Measurements from ENCODE around the gene HCAR2. TPM values are rescaled to one million over a fixed set of nuclear protein-coding genes. Genes with fewer than 3 reads are reported as not detected.
"Not testable (repeated sequence)": the region's sequence is repeated elsewhere in the genome, so short reads cannot be mapped to it uniquely, and the experiment has no call there.

The HCAR2 gene
- total RNA-seq, 1 experiment from 2014 or later = not detected

DNA sequence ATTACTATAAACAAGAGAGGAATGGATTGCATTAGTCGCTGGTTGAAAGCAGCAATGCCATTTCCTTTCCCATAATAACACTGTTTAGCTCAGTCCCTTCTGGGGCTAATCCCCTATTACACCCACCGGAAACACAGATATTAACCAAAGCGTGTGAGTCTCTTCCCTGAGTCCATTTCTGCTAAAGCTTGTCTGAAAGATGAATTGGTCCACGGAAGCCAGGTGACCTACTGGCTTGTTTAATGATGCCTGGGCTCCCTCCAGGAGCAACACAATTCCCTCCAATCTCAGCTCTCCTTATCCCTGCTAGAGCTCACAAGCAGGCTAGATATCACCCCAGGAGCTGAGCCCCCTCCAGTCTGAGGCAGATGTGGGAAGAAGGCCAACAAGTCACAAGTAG, 1.7 kb downstream of the HCAR2 start:
- not testable (repeated sequence) for H3K9ac ChIP-seq (ENCODE audit: extremely low read depth, insufficient read length, low read length); H4K5ac ChIP-seq (ENCODE audit: insufficient read length, low read depth, low read length); H4K91ac ChIP-seq (ENCODE audit: insufficient read length, low read depth, low read length); H2BK20ac ChIP-seq (ENCODE audit: low read depth, low read length, poor library complexity, severe bottlenecking); H3K27me3 Mint-ChIP-seq (ENCODE audit: low read depth); H3K14ac ChIP-seq (ENCODE audit: insufficient read depth, low read length); H2BK15ac ChIP-seq (ENCODE audit: low read depth, low read length); H3K27me3 ChIP-seq (ENCODE audit: insufficient read depth, low read length); H3K4me3 Mint-ChIP-seq; H2BK120ac ChIP-seq (ENCODE audit: low read depth, low read length, poor library complexity, severe bottlenecking); H3K4me2 ChIP-seq (ENCODE audit: insufficient read depth, insufficient read length, low read length); H3K18ac ChIP-seq (ENCODE audit: insufficient read length, low read depth, low read length); H4K8ac ChIP-seq (replicated peaks; ENCODE audit: insufficient read length, low read depth, low read length); H2BK5ac ChIP-seq (ENCODE audit: insufficient read length, low read length); H4K20me1 ChIP-seq (ENCODE audit: control insufficient read depth, insufficient read depth, insufficient read length); H2AK5ac ChIP-seq (ENCODE audit: insufficient read length, low read length); H2AFZ ChIP-seq (ENCODE audit: low read length); H3K9me3 ChIP-seq (ENCODE audit: control insufficient read depth, low read depth, low read length); H3K56ac ChIP-seq (ENCODE audit: insufficient read length, low read depth, low read length); H3K36me3 Mint-ChIP-seq (ENCODE audit: insufficient read depth in 1 of 3, low read depth in 3 of 3); H3K4me1 Mint-ChIP-seq; H3K79me1 ChIP-seq (ENCODE audit: insufficient read depth, low read depth, low read length, poor library complexity, severe bottlenecking); H2BK12ac ChIP-seq (ENCODE audit: insufficient read length, low read depth, low read length); H3K23me2 ChIP-seq (ENCODE audit: insufficient read length, low read depth, low read length, poor library complexity, severe bottlenecking); H3K23ac ChIP-seq (ENCODE audit: insufficient read length, low read depth, low read length); H3K9me3 Mint-ChIP-seq; H3K27ac ChIP-seq (ENCODE audit: insufficient read length, low read depth, low read length); DNase-seq; H3K4ac ChIP-seq (ENCODE audit: low read depth, low read length); H3K79me2 ChIP-seq (ENCODE audit: insufficient read depth, low read length); H3T11ph ChIP-seq (ENCODE audit: low read length); H3K4me1 ChIP-seq (ENCODE audit: insufficient read depth, low read length); H3K27ac Mint-ChIP-seq
- no CpG with 5 or more reads among the region's 4 CpGs for WGBS (ENCODE audit: extremely low coverage, insufficient read length, low lambda C conversion rate)

GRCh38 chr12:122700038-122700710, 3.0 kb downstream of the HCAR2 start:
- H2BK20ac ChIP-seq (ENCODE audit: low read depth, low read length, poor library complexity, severe bottlenecking); H3K4me2 ChIP-seq (ENCODE audit: insufficient read depth, insufficient read length, low read length); H2AK5ac ChIP-seq (ENCODE audit: insufficient read length, low read length); H4K8ac ChIP-seq (replicated peaks; ENCODE audit: insufficient read length, low read depth, low read length); H3K56ac ChIP-seq (ENCODE audit: insufficient read length, low read depth, low read length); H3T11ph ChIP-seq (ENCODE audit: low read length); H3K79me1 ChIP-seq (ENCODE audit: insufficient read depth, low read depth, low read length, poor library complexity, severe bottlenecking); H2AFZ ChIP-seq (ENCODE audit: low read length); H3K9me3 ChIP-seq (ENCODE audit: control insufficient read depth, low read depth, low read length); H2BK5ac ChIP-seq (ENCODE audit: insufficient read length, low read length); H3K36me3 Mint-ChIP-seq (ENCODE audit: insufficient read depth in 1 of 3, low read depth in 3 of 3); H3K9me3 Mint-ChIP-seq; H3K9ac ChIP-seq (ENCODE audit: extremely low read depth, insufficient read length, low read length); H3K18ac ChIP-seq (ENCODE audit: insufficient read length, low read depth, low read length); H3K27ac Mint-ChIP-seq; H4K91ac ChIP-seq (ENCODE audit: insufficient read length, low read depth, low read length); H2BK120ac ChIP-seq (ENCODE audit: low read depth, low read length, poor library complexity, severe bottlenecking); H2BK12ac ChIP-seq (ENCODE audit: insufficient read length, low read depth, low read length); H3K23ac ChIP-seq (ENCODE audit: insufficient read length, low read depth, low read length); H3K4me3 Mint-ChIP-seq; H3K23me2 ChIP-seq (ENCODE audit: insufficient read length, low read depth, low read length, poor library complexity, severe bottlenecking); H3K27me3 ChIP-seq (ENCODE audit: insufficient read depth, low read length); H4K5ac ChIP-seq (ENCODE audit: insufficient read length, low read depth, low read length); H3K27ac ChIP-seq (ENCODE audit: insufficient read length, low read depth, low read length); H3K14ac ChIP-seq (ENCODE audit: insufficient read depth, low read length); H2BK15ac ChIP-seq (ENCODE audit: low read depth, low read length); H3K27me3 Mint-ChIP-seq (ENCODE audit: low read depth); H4K20me1 ChIP-seq (ENCODE audit: control insufficient read depth, insufficient read depth, insufficient read length); H3K4ac ChIP-seq (ENCODE audit: low read depth, low read length); DNase-seq; H3K4me1 ChIP-seq (ENCODE audit: insufficient read depth, low read length); H3K4me1 Mint-ChIP-seq; H3K79me2 ChIP-seq (ENCODE audit: insufficient read depth, low read length): not testable (repeated sequence)
- no CpG with 5 or more reads among the region's 9 CpGs for WGBS (ENCODE audit: extremely low coverage, insufficient read length, low lambda C conversion rate)
